B cell (primary cell): ENCODE measurements around the gene IPCEF1.
"Not testable (repeated sequence)": the region's sequence is repeated elsewhere in the genome, so short reads cannot be mapped to it uniquely, and the experiment has no call there.

Experiments used
- EZH2 ChIP-seq: IDR thresholded peaks from 2 replicates; pipeline ENCODE4 v1.6.1; 2012; ENCODE audit warnings: borderline replicate concordance, low read depth, mild to moderate bottlenecking, moderate library complexity, low read length; ENCODE audit not compliant: insufficient read depth, poor library complexity, severe bottlenecking
- TF ChIP-seq, protein P1 (sequence below): fragments of 200-600 bp; IDR thresholded peaks from one replicate; pipeline ENCODE4 v1.8.0; 2022; ENCODE audit warnings: antibody characterized with exemption, mild to moderate bottlenecking

DNA sequence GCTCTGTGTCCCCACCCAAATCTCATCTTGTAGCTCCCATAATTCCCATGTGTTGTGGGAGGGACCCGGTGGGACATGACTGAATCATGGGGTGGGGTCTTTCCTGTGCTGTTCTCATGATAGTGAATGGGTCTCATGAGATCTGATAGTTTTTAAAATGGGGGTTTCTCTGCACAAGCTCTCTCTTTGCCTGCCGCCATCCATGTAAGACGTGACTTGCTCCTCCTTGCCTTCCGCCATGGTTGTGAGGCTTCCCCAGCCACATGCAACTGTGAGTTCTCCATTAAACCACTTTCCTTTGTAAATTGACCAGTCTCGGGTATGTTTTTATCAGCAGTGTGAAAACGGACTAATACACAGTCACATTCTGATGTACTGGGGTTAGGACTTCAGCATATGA, 49.5 kb downstream of the IPCEF1 start:
- TF ChIP-seq, protein P1, sequence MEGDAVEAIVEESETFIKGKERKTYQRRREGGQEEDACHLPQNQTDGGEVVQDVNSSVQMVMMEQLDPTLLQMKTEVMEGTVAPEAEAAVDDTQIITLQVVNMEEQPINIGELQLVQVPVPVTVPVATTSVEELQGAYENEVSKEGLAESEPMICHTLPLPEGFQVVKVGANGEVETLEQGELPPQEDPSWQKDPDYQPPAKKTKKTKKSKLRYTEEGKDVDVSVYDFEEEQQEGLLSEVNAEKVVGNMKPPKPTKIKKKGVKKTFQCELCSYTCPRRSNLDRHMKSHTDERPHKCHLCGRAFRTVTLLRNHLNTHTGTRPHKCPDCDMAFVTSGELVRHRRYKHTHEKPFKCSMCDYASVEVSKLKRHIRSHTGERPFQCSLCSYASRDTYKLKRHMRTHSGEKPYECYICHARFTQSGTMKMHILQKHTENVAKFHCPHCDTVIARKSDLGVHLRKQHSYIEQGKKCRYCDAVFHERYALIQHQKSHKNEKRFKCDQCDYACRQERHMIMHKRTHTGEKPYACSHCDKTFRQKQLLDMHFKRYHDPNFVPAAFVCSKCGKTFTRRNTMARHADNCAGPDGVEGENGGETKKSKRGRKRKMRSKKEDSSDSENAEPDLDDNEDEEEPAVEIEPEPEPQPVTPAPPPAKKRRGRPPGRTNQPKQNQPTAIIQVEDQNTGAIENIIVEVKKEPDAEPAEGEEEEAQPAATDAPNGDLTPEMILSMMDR, result not testable (repeated sequence)
- not testable (repeated sequence) for TF ChIP-seq EZH2
